WI38 (cell line): ENCODE results near the gene LDB2.

ENCODE experiments used
- H3K4me3 ChIP-seq: 2 replicates; pipeline ENCODE4 v1.5.1; 2011; ENCODE audit warnings: low read depth, mild to moderate bottlenecking, control low read depth, low read length
- TF ChIP-seq, protein P1 (sequence below): IDR thresholded peaks from 2 replicates; pipeline ENCODE4 v1.5.1; 2012; ENCODE audit warnings: low read depth, mild to moderate bottlenecking, control low read depth, low read length

LDB2 gene

DNA sequence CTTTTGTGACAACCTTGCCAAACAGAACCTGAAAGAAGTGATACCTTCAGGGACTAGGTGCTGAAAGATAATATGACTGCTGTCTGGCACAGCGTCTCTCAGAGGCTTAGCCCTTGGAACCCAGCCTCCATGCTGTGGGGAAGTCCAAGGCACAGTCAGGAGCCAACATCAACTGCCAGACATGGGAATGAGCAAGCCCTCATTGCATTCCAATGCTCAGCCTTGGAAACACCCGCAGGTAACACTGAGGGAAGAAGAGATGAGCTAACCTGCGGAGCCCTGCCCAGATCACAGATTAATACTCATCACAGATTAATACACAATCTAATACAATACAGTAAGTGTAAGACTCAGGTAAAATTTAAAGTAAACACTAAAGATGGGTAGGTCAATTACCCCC, 31.5 kb downstream of the LDB2 start:
- TF ChIP-seq, protein P1, sequence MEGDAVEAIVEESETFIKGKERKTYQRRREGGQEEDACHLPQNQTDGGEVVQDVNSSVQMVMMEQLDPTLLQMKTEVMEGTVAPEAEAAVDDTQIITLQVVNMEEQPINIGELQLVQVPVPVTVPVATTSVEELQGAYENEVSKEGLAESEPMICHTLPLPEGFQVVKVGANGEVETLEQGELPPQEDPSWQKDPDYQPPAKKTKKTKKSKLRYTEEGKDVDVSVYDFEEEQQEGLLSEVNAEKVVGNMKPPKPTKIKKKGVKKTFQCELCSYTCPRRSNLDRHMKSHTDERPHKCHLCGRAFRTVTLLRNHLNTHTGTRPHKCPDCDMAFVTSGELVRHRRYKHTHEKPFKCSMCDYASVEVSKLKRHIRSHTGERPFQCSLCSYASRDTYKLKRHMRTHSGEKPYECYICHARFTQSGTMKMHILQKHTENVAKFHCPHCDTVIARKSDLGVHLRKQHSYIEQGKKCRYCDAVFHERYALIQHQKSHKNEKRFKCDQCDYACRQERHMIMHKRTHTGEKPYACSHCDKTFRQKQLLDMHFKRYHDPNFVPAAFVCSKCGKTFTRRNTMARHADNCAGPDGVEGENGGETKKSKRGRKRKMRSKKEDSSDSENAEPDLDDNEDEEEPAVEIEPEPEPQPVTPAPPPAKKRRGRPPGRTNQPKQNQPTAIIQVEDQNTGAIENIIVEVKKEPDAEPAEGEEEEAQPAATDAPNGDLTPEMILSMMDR, result no peak
- no peak overlapping the region for H3K4me3 ChIP-seq

DNA sequence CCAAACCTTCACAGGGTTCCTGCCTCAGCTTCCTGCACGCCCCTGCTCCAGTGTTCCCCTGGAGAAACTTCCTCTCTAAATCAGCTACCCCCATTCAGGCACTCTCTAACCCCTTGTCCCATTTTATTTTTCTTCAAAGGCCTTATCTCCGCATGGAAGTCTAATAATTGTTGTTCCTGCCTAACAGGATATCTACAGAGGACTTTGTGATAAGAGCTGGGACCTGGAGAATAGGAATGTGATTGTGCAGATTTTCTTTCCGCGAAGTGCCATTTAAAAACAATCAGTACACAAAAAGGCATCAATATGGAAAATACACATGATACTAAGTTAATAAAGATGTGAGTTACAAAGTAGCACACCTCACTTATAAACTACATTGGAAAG, 32.6 kb downstream of the LDB2 start:
- no peak overlapping the region for H3K4me3 ChIP-seq
- TF ChIP-seq, protein P1, result no peak

DNA sequence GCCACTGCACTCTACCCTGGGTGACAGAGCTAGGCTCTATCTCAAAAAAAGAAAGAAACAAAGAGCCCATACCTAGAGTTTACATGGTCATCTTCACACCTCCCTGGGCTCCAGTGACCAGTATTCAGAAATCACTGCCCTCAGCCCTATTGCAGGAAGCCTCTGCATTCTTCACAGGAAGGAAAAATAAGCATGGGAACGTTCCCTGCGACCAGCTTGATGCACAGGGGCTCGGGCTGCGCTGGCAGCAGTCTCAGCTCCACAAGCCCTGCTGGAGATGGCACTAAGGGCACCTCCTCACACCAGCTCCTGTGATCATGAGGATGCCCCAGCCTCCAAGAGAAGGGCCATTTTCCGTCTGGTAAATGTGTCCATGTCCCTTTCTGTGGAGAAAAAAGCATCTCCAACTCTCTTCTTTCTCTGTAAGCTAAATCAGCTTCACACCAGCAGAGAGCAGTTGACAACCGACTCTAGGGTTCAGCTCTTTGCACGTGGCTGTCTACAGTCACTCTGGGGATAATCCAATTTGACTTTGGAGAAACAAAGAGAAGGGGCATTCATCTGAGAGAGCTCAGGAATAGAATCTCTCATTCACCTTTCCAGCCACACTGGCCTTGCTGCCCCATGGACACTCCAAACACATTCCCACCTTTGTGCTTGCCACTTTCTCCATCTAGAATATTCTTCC, 33.1 kb downstream of the LDB2 start:
- no peak overlapping the region for H3K4me3 ChIP-seq
- TF ChIP-seq, protein P1, result no peak

DNA sequence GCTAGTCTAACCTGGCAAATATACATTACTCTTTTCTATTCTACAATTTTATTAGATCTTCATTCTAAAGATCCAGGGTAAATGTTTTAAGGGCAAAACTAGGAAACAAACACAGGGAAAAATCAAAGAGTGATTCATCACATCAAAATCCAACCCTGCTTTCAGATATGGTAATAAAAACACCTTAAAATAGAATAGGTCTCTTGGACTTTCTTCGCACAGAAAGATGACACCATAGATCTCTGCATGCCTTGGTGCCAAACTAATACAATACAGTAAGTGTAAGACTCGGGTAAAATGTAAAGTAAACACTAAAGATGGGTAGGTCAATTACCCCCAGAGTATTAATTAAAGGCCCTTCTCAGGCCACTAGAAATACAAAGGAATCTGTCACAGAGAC, 34.2 kb downstream of the LDB2 start:
- TF ChIP-seq, protein P1, result no peak
- no peak overlapping the region for H3K4me3 ChIP-seq

DNA sequence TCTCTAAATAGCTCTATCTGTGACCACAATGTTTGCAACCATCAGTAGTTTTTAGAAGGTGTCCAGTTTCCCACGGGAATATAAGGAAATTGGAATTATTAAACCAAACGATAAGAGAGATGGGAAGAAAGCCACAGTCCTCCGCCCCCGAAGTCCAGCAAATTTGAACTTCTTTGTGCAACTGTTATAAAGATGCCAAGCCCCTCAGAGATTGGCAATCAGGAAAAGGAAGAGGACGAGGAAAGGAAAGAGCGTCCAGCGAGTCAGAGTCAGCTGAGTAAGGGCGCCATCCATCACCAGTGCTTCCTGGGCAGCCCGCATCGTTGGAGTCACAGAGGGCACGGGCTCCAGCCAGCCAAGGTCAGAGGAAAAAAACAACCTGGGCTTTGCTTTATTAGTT, 35.7 kb downstream of the LDB2 start:
- no peak overlapping the region for H3K4me3 ChIP-seq
- TF ChIP-seq, protein P1, result no peak

DNA sequence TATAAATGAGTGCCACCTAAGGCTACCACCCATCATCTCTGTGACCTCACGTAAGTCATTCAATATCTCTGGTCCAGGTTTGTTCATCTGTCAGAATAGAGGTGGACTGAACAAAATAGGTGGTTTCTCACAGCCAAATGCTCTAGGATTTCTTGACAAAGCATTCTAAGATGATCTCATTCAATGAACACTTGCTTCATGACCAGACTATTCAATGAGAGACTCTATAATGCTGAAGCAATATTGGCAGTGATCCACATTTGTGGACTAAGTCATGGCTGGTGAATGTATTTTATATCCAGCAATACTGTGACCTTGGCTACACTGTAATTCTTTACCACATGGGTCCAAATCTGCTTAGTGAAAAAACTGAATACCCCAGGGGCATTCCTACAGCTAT, 37.9 kb downstream of the LDB2 start:
- no peak overlapping the region for H3K4me3 ChIP-seq
- TF ChIP-seq, protein P1, result no peak

DNA sequence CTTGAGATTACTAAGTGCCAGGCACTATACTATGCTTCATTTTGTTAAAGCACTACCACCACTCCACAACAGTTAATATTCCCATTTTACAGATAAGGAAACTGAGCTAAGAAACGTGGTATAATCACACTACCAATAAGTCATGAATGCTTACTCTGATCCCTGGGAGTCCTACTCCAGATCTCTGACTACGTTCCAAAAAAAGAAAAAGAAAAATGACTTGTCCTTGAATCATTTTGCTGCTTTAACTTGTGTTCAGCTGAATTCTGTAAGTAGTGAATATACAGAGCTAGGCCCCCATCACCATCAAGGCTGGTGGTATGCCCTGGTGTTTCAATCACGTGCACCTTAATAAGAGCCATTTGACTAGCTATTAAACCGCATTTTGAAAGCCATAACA, 39.4 kb downstream of the LDB2 start:
- H3K4me3 ChIP-seq, result no peak overlapping the region
- TF ChIP-seq, protein P1, result no peak
